SJCRH30 (cell line): ENCODE results near the gene CD59. TPM values are rescaled to one million over a fixed set of nuclear protein-coding genes. Genes with fewer than 3 reads are reported as not detected.
A peak's percentile ranks its signal among the peaks of the same experiment; 100 is the strongest.

ENCODE experiments used
- DNase-seq, 2 experiments: peaks; one replicate each; pipeline ENCODE4 v3.0.0-alpha.2; 2015 to 2020
- H3K27ac ChIP-seq: fragments of 250-450 bp; sonication (Bioruptor Pico); 2 replicates; pipeline ENCODE4 v1.5.1; 2020; ENCODE audit warnings: mild to moderate bottlenecking, moderate library complexity
- H3K27me3 ChIP-seq: fragments of 250-450 bp; sonication (Bioruptor Pico); 2 replicates; pipeline ENCODE4 v1.5.1; 2020; ENCODE audit warnings: mild to moderate bottlenecking, moderate library complexity
- H3K36me3 ChIP-seq: fragments of 250-450 bp; sonication (Bioruptor Pico); 2 replicates; pipeline ENCODE4 v1.5.1; 2020; ENCODE audit warnings: mild to moderate bottlenecking, moderate library complexity
- H3K4me1 ChIP-seq: fragments of 250-450 bp; sonication (Bioruptor Pico); 2 replicates; pipeline ENCODE4 v1.5.1; 2020; ENCODE audit warnings: mild to moderate bottlenecking, moderate library complexity
- H3K4me3 ChIP-seq: fragments of 250-450 bp; sonication (Bioruptor Pico); 2 replicates; pipeline ENCODE4 v1.5.1; 2020; ENCODE audit warnings: mild to moderate bottlenecking, moderate library complexity
- H3K9me3 ChIP-seq: fragments of 250-450 bp; sonication (Bioruptor Pico); replicated peaks from 2 replicates; pipeline ENCODE4 v1.5.1; 2020; ENCODE audit warnings: mild to moderate bottlenecking, moderate library complexity
- total RNA-seq: library from RNA; depleted of rRNA; stranded (reverse); fragments of >200 nt; shearing (Covaris generic); gene quantifications from 2 replicates; pipeline ENCODE4 v1.2.3, GENCODE V29; 2014

CD59 gene
- total RNA-seq, 1 experiment from 2014 or later: 97.3 TPM

DNA sequence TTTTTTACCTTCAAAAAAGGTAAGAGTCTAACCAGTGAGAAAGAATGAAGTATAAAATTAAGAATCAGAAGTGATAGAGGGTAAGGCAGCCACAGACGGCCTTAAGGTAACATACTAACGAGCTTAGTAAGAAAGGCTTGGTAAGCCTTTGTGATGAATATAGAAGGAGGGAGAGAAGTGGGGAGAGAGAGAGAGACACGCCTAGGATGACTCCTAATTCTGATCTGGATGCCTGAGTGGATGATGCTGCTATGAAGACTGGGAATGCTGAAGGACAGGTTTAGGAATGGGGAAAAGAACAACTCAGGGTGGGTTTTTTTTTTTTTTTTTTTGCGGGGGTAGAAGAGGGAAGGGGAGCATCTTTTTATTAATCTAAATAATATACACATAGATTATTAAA, 33.3 kb upstream of the CD59 start:
- Histone ChIP-seq H3K4me3 (no peak overlapping the region), H3K27ac (no peak overlapping the region), H3K36me3 (no peaks in the 10 kb centered on the region), H3K9me3 (no peaks in the 10 kb centered on the region), H3K4me1 (no peaks in the 10 kb centered on the region), H3K27me3 (no peaks in the 10 kb centered on the region)
- DNase-seq: no peak

- Histone ChIP-seq H3K27ac (no peak overlapping the region), H3K9me3 (no peaks in the 10 kb centered on the region; the same call in 1 of the 2 replicates), H3K36me3 (peaks cover 5% of the 10 kb centered on the region), H3K4me1 (no peaks in the 10 kb centered on the region), H3K4me3 (no peak overlapping the region), H3K27me3 (no peaks in the 10 kb centered on the region)
- no peak for DNase-seq
Measured at GRCh38 chr11:33767624-33768023, 31.4 kb upstream of the CD59 start.

GRCh38 chr11:33766085-33766484, 29.9 kb upstream of the CD59 start:
- peaks cover 5% of the 10 kb centered on the region for H3K36me3 ChIP-seq
- H3K27ac ChIP-seq: no peak overlapping the region
- H3K4me1 ChIP-seq: no peaks in the 10 kb centered on the region
- DNase-seq: no peak
- no peak overlapping the region for H3K4me3 ChIP-seq
- no peaks in the 10 kb centered on the region; the same call in 1 of the 2 replicates for H3K9me3 ChIP-seq
- no peaks in the 10 kb centered on the region for H3K27me3 ChIP-seq

- Histone ChIP-seq H3K27ac (no peak overlapping the region), H3K4me1 (no peaks in the 10 kb centered on the region), H3K36me3 (peaks cover 8% of the 10 kb centered on the region), H3K9me3 (no peaks in the 10 kb centered on the region; the same call in 1 of the 2 replicates), H3K4me3 (no peak overlapping the region), H3K27me3 (no peaks in the 10 kb centered on the region)
- no peak for DNase-seq
Measured at GRCh38 chr11:33761471-33761870, 25.2 kb upstream of the CD59 start.

DNA sequence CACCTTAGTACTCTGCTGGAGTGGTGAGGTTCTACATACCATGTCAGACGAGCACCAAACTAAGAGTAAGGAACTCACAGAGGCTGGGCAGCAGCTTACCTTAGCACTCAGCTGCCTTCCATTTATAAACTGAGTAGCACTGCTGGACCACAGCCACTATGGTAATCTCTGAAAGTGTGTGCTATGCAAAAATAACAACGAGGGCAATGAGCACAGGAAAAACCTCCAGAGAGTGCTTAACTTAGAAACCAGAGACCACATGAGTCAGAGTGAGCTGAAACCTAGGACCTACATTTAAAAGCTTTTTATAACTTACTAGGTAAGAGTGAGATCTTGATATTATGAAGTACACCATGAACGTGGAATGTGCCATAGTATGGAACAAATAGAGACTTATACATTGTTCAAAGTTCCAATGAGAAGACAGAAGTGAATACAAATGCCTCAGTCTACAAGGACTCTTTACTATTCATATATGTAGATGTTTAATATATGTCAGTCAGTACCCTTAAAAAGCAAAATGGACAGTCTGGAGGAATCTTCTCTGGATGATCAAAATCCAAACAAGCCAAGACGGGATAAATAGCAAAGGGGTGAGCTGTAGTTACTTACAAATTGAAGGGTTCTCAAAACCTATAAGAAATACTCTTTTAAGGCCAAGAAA, 17.2 kb upstream of the CD59 start:
- H3K36me3 ChIP-seq: peaks cover 5% of the 10 kb centered on the region
- H3K9me3 ChIP-seq: no peaks in the 10 kb centered on the region
- H3K27me3 ChIP-seq: no peaks in the 10 kb centered on the region
- H3K27ac ChIP-seq: no peak overlapping the region
- DNase-seq: no peak
- no peaks in the 10 kb centered on the region for H3K4me1 ChIP-seq
- H3K4me3 ChIP-seq: no peak overlapping the region

DNA sequence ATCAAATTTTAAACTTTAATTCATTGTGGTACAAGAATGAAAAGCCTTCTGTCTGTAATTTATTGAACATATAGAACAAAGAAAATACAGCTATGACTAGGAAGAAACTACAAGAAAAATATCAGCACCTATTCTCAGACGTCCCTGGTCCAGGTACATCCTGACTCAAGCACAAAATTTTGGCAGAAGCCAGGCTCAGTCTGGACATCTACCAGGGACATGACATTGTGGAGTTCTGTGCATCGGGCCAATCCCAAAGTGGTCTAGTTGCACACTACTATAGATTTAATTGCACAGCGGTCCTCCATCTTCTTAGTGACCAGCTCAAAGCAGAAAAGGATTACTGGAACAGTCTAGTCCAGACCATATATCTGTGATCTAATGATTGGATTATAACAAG, 15.7 kb upstream of the CD59 start:
- Histone ChIP-seq H3K9me3 (no peaks in the 10 kb centered on the region), H3K36me3 (peaks cover 5% of the 10 kb centered on the region; the same call in 1 of the 2 replicates), H3K4me3 (no peak overlapping the region), H3K27ac (no peak overlapping the region), H3K4me1 (no peaks in the 10 kb centered on the region), H3K27me3 (no peaks in the 10 kb centered on the region)
- DNase-seq: no peak

- Histone ChIP-seq H3K4me1 (no peaks in the 10 kb centered on the region), H3K27me3 (no peaks in the 10 kb centered on the region), H3K4me3 (no peak overlapping the region), H3K9me3 (no peaks in the 10 kb centered on the region), H3K36me3 (no peaks in the 10 kb centered on the region), H3K27ac (no peak overlapping the region)
- DNase-seq: no peak
Measured at GRCh38 chr11:33747979-33748378, 11.8 kb upstream of the CD59 start.

GRCh38 chr11:33743291-33743690, 7.1 kb upstream of the CD59 start:
- no peaks in the 10 kb centered on the region for H3K4me1 ChIP-seq
- H3K4me3 ChIP-seq: no peak overlapping the region
- H3K27ac ChIP-seq: no peak overlapping the region
- DNase-seq: no peak
- H3K9me3 ChIP-seq: no peaks in the 10 kb centered on the region
- H3K27me3 ChIP-seq: no peaks in the 10 kb centered on the region
- H3K36me3 ChIP-seq: no peaks in the 10 kb centered on the region

DNA sequence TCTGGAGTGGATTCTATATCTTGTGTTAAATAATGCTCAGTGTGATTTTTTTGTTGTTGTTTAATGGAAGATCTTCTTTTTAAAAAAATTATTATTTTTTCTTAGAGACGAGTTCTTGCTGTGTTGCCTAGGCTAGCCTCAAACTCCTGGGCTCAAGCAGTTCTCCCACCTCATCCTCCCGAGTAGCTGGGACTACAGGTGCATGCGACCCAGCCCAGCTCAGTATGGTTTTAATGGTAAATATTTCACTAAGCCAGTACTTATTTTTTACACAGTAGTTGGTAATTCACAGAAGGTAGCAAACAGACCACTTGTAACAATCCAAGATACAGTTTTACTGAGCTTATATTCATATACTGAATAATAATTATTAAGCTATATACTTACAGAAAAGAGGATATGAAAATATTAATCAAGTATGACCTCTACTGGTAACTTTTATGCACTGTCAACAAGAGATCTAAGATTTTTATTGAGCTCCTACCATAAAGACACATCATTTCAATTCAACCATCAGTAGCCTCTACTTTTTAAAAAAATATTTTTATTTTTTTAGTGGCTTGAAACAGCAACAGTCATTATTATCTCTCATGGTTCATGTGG, 6.1 kb upstream of the CD59 start:
- DNase-seq: peak in 1 of 2 experiments; percentile 43

DNA sequence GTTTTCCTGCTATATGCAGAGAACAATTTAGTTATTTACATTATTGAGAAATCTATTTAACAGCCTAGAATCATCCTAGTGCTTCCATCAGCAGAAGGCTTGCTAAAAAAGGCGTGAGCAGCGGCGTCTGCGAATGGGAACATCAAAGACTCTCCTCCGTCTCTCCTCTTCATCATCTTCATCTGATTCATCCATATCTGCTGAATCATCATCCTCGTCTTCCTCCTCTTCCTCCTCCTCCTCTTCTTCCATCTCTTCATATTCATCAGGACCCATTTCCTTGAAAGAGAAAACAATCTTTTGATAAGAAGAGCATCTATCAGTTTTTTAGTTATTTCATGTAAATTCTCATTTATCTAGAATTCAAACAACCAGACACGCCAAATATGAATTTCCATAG, 5.6 kb upstream of the CD59 start:
- no peak for DNase-seq
- H3K4me3 ChIP-seq: no peak overlapping the region
- H3K36me3 ChIP-seq: no peaks in the 10 kb centered on the region
- H3K9me3 ChIP-seq: no peaks in the 10 kb centered on the region
- H3K4me1 ChIP-seq: no peaks in the 10 kb centered on the region
- H3K27me3 ChIP-seq: no peaks in the 10 kb centered on the region
- no peak overlapping the region for H3K27ac ChIP-seq

More for the DNA sequence above, 6.1 kb upstream of the CD59 start:
- Histone ChIP-seq H3K9me3 (no peaks in the 10 kb centered on the region), H3K4me3 (no peak overlapping the region), H3K4me1 (no peaks in the 10 kb centered on the region), H3K36me3 (no peaks in the 10 kb centered on the region), H3K27me3 (no peaks in the 10 kb centered on the region), H3K27ac (no peak overlapping the region)

GRCh38 chr11:33737362-33737821, 1.2 kb upstream of the CD59 start:
- Histone ChIP-seq H3K27ac (no peak overlapping the region; the same call in 1 of the 2 replicates), H3K9me3 (no peaks in the 10 kb centered on the region), H3K36me3 (no peaks in the 10 kb centered on the region), H3K27me3 (no peaks in the 10 kb centered on the region), H3K4me3 (peak overlapping the region; percentile 87), H3K4me1 (peaks cover 7% of the 10 kb centered on the region)
- no peak for DNase-seq

DNA sequence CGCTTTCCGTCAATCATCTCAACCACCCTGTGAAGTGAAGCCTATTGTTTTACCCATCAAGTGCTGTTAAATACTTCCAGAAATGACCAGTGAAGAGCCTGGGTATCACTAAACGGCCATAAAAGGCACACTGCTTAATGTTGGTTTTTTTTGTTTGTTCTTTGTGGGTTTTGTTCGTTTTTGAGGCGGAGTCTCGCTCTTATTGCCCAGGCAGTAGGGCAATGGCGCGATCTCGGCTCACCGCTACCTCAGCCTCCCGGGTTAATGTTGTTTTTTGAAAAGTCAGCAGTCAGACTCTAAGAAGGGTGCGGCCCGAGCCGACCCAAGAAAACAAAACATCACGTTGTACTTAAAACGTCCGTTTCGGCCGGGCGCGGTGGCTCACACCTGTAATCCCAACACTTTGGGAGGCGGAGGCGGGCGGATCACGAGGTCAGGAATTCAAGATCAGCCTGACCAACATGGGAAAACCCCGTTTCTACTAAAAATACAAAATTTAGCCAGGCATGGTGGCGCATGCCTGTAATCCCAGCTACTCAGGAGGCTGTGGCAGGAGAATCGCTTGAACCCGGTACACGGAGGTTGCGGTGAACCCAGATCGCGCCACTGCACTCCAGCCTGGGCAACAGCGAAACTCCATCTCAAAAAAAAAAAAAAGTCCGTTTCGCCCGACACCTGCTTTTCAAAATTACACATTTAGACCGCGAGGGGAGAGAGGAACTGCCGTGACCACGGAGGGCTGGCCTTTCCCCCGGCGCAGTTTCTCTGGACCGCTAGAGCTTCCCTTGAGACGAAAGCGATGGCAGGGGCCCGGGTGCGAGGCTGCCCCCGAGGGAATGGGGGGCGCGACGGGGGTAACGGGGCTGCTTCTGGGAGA, 714 bp downstream of the CD59 start:
- no peaks in the 10 kb centered on the region for H3K27me3 ChIP-seq

GRCh38 chr11:33734441-33735270, 1.6 kb downstream of the CD59 start:
- DNase-seq: peak in 1 of 2 experiments; percentile 21
- Histone ChIP-seq H3K9me3 (no peaks in the 10 kb centered on the region), H3K27ac (peak overlapping the region; percentile 70; the same call in 1 of the 2 replicates), H3K36me3 (no peaks in the 10 kb centered on the region), H3K4me1 (peaks cover 10% of the 10 kb centered on the region), H3K27me3 (no peaks in the 10 kb centered on the region), H3K4me3 (peak overlapping the region; percentile 87)

More for the DNA sequence above, 714 bp downstream of the CD59 start:
- peak; percentile 56 to 64 for DNase-seq
- Histone ChIP-seq H3K4me3 (peak overlapping the region; percentile 87), H3K4me1 (peaks cover 7% of the 10 kb centered on the region), H3K27ac (peak overlapping the region; percentile 70), H3K36me3 (no peaks in the 10 kb centered on the region), H3K9me3 (no peaks in the 10 kb centered on the region)

- DNase-seq: no peak
- no peaks in the 10 kb centered on the region for H3K36me3 ChIP-seq
- H3K9me3 ChIP-seq: no peaks in the 10 kb centered on the region
Measured at GRCh38 chr11:33733980-33734379, 2.2 kb downstream of the CD59 start.

More at GRCh38 chr11:33733980-33734379, 2.2 kb downstream of the CD59 start:
- no peaks in the 10 kb centered on the region for H3K27me3 ChIP-seq
- peaks cover 15% of the 10 kb centered on the region for H3K4me1 ChIP-seq
- H3K27ac ChIP-seq: no peak overlapping the region
- no peak overlapping the region for H3K4me3 ChIP-seq
